ENCODE results near the gene CFAP53.

Gene CFAP53

GRCh38 chr18:50276452-50276851, 10.2 kb upstream of the CFAP53 start:
- Mint-ChIP-seq H3K9me3 (peaks cover 14% of the 10 kb centered on the region), H3K4me1 (peaks cover 21% of the 10 kb centered on the region), H3K27ac (no peak overlapping the region), H3K27me3 (ENCODE audit: low read depth) (no peaks in the 10 kb centered on the region), H3K4me3 (no peak overlapping the region), H3K36me3 (ENCODE audit: low read depth) (peaks cover 81% of the 10 kb centered on the region)
- TF ChIP-seq, protein P1, sequence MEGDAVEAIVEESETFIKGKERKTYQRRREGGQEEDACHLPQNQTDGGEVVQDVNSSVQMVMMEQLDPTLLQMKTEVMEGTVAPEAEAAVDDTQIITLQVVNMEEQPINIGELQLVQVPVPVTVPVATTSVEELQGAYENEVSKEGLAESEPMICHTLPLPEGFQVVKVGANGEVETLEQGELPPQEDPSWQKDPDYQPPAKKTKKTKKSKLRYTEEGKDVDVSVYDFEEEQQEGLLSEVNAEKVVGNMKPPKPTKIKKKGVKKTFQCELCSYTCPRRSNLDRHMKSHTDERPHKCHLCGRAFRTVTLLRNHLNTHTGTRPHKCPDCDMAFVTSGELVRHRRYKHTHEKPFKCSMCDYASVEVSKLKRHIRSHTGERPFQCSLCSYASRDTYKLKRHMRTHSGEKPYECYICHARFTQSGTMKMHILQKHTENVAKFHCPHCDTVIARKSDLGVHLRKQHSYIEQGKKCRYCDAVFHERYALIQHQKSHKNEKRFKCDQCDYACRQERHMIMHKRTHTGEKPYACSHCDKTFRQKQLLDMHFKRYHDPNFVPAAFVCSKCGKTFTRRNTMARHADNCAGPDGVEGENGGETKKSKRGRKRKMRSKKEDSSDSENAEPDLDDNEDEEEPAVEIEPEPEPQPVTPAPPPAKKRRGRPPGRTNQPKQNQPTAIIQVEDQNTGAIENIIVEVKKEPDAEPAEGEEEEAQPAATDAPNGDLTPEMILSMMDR (IDR thresholded peaks at IDR 0.05; ENCODE audit: unreplicated experiment in 3 of 3): no peak

GRCh38 chr18:50275503-50276036, 9.3 kb upstream of the CFAP53 start:
- H3K4me1 Mint-ChIP-seq: peaks cover 12% of the 10 kb centered on the region
- no peaks in the 10 kb centered on the region for H3K27me3 Mint-ChIP-seq (ENCODE audit: low read depth)
- no peak overlapping the region for H3K4me3 Mint-ChIP-seq
- H3K9me3 Mint-ChIP-seq: peaks cover 5% of the 10 kb centered on the region
- TF ChIP-seq, protein P1 (IDR thresholded peaks at IDR 0.05; ENCODE audit: unreplicated experiment in 3 of 3): no peak
- no peak overlapping the region for H3K27ac Mint-ChIP-seq
- peaks cover 79% of the 10 kb centered on the region for H3K36me3 Mint-ChIP-seq (ENCODE audit: low read depth)

DNA sequence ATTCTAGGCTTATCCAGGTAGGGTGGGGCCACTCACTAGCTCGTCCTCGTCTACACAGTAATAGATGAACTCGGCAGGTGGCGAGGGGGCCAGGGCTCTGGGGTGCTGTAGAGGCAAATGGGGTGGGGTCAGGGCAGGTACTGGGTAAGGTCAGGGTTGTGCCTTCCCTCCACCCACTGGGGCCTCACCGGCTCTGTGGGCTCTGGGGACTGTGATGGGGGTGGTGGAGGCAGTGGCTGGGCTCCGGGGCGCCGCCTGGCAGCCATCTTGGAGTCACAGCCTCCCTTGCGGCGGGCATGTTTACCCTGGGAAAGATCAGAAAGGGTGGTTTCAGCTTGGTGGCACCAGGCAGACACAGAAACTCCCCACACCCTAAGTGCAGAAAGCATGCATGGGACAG, 8.6 kb upstream of the CFAP53 start:
- Mint-ChIP-seq H3K36me3 (ENCODE audit: low read depth) (peaks cover 79% of the 10 kb centered on the region), H3K27ac (no peak overlapping the region), H3K4me1 (peaks cover 6% of the 10 kb centered on the region), H3K9me3 (no peaks in the 10 kb centered on the region), H3K27me3 (ENCODE audit: low read depth) (no peaks in the 10 kb centered on the region), H3K4me3 (no peak overlapping the region)
- TF ChIP-seq, protein P1 (IDR thresholded peaks at IDR 0.05; ENCODE audit: unreplicated experiment in 3 of 3): no peak

DNA sequence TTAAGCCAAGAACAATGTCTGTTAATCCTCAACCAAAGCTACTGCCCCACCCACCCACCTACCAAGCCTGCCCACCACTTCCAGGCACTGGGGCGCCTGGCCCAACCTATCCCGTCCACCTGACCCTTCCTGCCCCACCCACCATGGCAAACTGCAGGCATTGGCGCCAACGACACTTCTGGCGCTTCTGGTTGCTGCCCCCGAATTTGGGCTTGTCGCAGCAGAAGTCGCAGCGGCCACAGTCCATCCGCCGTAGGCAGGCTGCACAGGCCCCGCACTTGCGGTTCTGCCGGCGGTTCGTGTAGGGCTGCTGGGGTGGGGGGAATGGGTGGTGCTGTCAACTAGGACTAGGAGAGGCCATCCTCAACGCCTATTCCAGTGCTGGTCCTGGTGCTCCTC, 7.7 kb upstream of the CFAP53 start:
- Mint-ChIP-seq H3K27ac (no peak overlapping the region), H3K9me3 (no peaks in the 10 kb centered on the region), H3K4me1 (peaks cover 3% of the 10 kb centered on the region), H3K4me3 (no peak overlapping the region), H3K27me3 (ENCODE audit: low read depth) (no peaks in the 10 kb centered on the region), H3K36me3 (ENCODE audit: low read depth) (peaks cover 83% of the 10 kb centered on the region)
- TF ChIP-seq, protein P1 (IDR thresholded peaks at IDR 0.05; ENCODE audit: unreplicated experiment in 3 of 3): no peak

- Mint-ChIP-seq H3K4me1 (no peaks in the 10 kb centered on the region), H3K4me3 (no peak overlapping the region), H3K27ac (no peak overlapping the region), H3K27me3 (ENCODE audit: low read depth) (no peaks in the 10 kb centered on the region), H3K36me3 (ENCODE audit: low read depth) (peaks cover 84% of the 10 kb centered on the region), H3K9me3 (no peaks in the 10 kb centered on the region)
- TF ChIP-seq, protein P1 (IDR thresholded peaks at IDR 0.05; ENCODE audit: unreplicated experiment in 3 of 3): no peak
Observed at GRCh38 chr18:50273203-50274043, 7.1 kb upstream of the CFAP53 start.

DNA sequence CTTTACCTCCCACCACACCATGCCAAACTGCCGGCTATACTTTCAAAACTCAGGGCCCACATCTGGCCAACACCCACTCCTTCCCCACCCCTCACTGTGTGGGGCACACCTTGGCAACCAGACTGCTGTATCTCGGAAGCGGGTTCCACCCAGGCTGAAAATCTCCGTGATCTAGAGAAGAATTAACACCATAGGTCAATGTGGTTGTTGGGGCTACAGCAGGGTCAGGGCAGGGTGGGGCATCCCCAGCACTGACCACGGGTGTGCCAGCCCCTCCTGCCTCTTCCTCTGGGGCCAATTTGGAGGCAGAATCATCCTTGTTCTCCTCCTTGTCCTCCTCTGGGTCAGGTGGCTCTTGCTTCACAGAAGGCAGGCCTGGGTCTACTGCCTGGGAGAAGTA, 6.3 kb upstream of the CFAP53 start:
- H3K9me3 Mint-ChIP-seq: no peaks in the 10 kb centered on the region
- peaks cover 83% of the 10 kb centered on the region for H3K36me3 Mint-ChIP-seq (ENCODE audit: low read depth)
- H3K4me3 Mint-ChIP-seq: no peak overlapping the region
- no peak overlapping the region for H3K27ac Mint-ChIP-seq
- H3K4me1 Mint-ChIP-seq: no peaks in the 10 kb centered on the region
- TF ChIP-seq, protein P1 (IDR thresholded peaks at IDR 0.05; ENCODE audit: unreplicated experiment in 3 of 3): no peak
- H3K27me3 Mint-ChIP-seq (ENCODE audit: low read depth): no peaks in the 10 kb centered on the region
